ENCODE measurements around the gene RILPL2. TPM values are rescaled to one million over a fixed set of nuclear protein-coding genes. Genes with fewer than 3 reads are reported as not detected.
"Not testable (repeated sequence)": the region's sequence is repeated elsewhere in the genome, so short reads cannot be mapped to it uniquely, and the experiment has no call there.

Gene RILPL2
- total and polyA plus RNA-seq, 11 donors: 1.6 to 3.4 (median 2.2) TPM

GRCh38 chr12:123369229-123369628 is 67.3 kb downstream of the RILPL2 start:
- H3K36me3 ChIP-seq: no peaks in the 10 kb centered on the region
- WGBS, 4 donors: 90 to 98% (median 94%) methylated on average over 5 of the region's 5 CpGs
- peaks cover 0 to 10% (median 6%) of the 10 kb centered on the region in 12 donors for H3K4me1 ChIP-seq
- no peaks in the 10 kb centered on the region for H3K9me3 ChIP-seq
- intact Hi-C loops (cut with DNase I): loop anchor here in 1 of 10 donors (5.0 kb wide), 1 partner anchor 163 kb away; the partner anchor contains the start of gene RILPL1
- ATAC-seq: no peak
- peak in 1 of 5 donors; percentile 2 for DNase-seq
- no peak for TF ChIP-seq CTCF (IDR thresholded peaks at IDR 0.05)
- TF ChIP-seq POLR2A (IDR thresholded peaks at IDR 0.05): no peak
- H3K27me3 ChIP-seq: no peaks in the 10 kb centered on the region
- H3K27ac ChIP-seq: no peak overlapping the region
- no peak overlapping the region for H3K4me3 ChIP-seq

GRCh38 chr12:123368431-123368830 is 68.1 kb downstream of the RILPL2 start:
- WGBS, 4 donors: 93 to 96% (median 95%) methylated on average over 7 of the region's 7 CpGs
- intact Hi-C loops (cut with DNase I): loop anchor here in 1 of 10 donors (5.0 kb wide), 1 partner anchor 164 kb away; the partner anchor contains the start of gene RILPL1
- not testable (repeated sequence) for DNase-seq

GRCh38 chr12:123367511-123367910 is 69.0 kb downstream of the RILPL2 start:
- peaks cover 0 to 22% (median 16%) of the 10 kb centered on the region in 12 donors for H3K4me1 ChIP-seq
- no peak overlapping the region for H3K4me3 ChIP-seq
- WGBS, 4 donors: 94 to 98% (median 97%) methylated on average over 4 of the region's 4 CpGs
- peak overlapping the region in 1 of 12 donors; percentile 96 for H3K27ac ChIP-seq
- H3K36me3 ChIP-seq: no peaks in the 10 kb centered on the region
- DNase-seq: no peak
- no peaks in the 10 kb centered on the region for H3K27me3 ChIP-seq
- TF ChIP-seq CTCF (IDR thresholded peaks at IDR 0.05) (no peak), POLR2A (IDR thresholded peaks at IDR 0.05) (no peak)
- intact Hi-C loops (cut with DNase I): loop anchor here in 2 of 10 donors (2.0 to 5.0 kb wide), 2 partner anchors 15 to 165 kb away; partner anchors contain the start of gene RILPL1 (in 1 of the 2)
- no peak for ATAC-seq
- H3K9me3 ChIP-seq: no peaks in the 10 kb centered on the region

More at GRCh38 chr12:123368431-123368830, 68.1 kb downstream of the RILPL2 start:
- H3K9me3 ChIP-seq, H3K27me3 ChIP-seq, H3K36me3 ChIP-seq, H3K27ac ChIP-seq, ATAC-seq, H3K4me3 ChIP-seq: not testable (repeated sequence)
- H3K4me1 ChIP-seq: peaks cover 0 to 13% (median 7%) of the 10 kb centered on the region in 12 donors

Other genes with a start within 250 kb of the RILPL2 start
- 10 to 100 TPM; 17.7 to 32.3 (median 23.4) TPM for gene MPHOSPH9, start 203.5 kb downstream of the RILPL2 start, total RNA-seq
- 1 to 10 TPM; 6.0 to 7.1 TPM for gene MPHOSPH9, start 203.5 kb downstream of the RILPL2 start, polyA plus RNA-seq
- gene MTRFR, start 203.2 kb downstream of the RILPL2 start, total RNA-seq: 10 to 100 TPM in 6 of 9 donors, 1 to 10 TPM in 3; 7.9 to 13.3 (median 11.3) TPM
- gene MTRFR, start 203.2 kb downstream of the RILPL2 start, polyA plus RNA-seq: 10 to 100 TPM; 12.4 to 16.0 TPM
- gene CDK2AP1, start 164.8 kb downstream of the RILPL2 start, total RNA-seq: 10 to 100 TPM; 56.8 to 96.6 (median 81.9) TPM
- gene CDK2AP1, start 164.8 kb downstream of the RILPL2 start, polyA plus RNA-seq: 100 to 1,000 TPM in 1 of 2 donors, 10 to 100 TPM in 1; 81.7 to 186 TPM
- 10 to 100 TPM; 17.2 to 33.8 (median 27.9) TPM for gene SBNO1, start 71.8 kb downstream of the RILPL2 start, total RNA-seq
- gene SBNO1, start 71.8 kb downstream of the RILPL2 start, polyA plus RNA-seq: 10 to 100 TPM in 1 of 2 donors, 1 to 10 TPM in 1; 6.3 to 12.3 TPM
- 10 to 100 TPM; 26.8 to 37.7 (median 28.7) TPM for gene KMT5A, start 52.6 kb downstream of the RILPL2 start, total RNA-seq
- 10 to 100 TPM; 14.3 to 30.6 TPM for gene KMT5A, start 52.6 kb downstream of the RILPL2 start, polyA plus RNA-seq
- gene SNRNP35, start 21.5 kb upstream of the RILPL2 start, total RNA-seq: 10 to 100 TPM; 18.5 to 27.4 (median 20.0) TPM
- gene SNRNP35, start 21.5 kb upstream of the RILPL2 start, polyA plus RNA-seq: 10 to 100 TPM; 26.2 to 72.8 TPM
- gene RILPL1, start 97.0 kb upstream of the RILPL2 start, total RNA-seq: 100 to 1,000 TPM in 1 of 9 donors, 10 to 100 TPM in 8; 64.1 to 119 (median 79.4) TPM
- 10 to 100 TPM; 70.1 to 95.9 TPM for gene RILPL1, start 97.0 kb upstream of the RILPL2 start, polyA plus RNA-seq
- gene TMED2, start 147.9 kb upstream of the RILPL2 start, total RNA-seq: 100 to 1,000 TPM in 8 of 9 donors, 10 to 100 TPM in 1; 91.2 to 185 (median 161) TPM
- gene TMED2, start 147.9 kb upstream of the RILPL2 start, polyA plus RNA-seq: 100 to 1,000 TPM in 1 of 2 donors, 10 to 100 TPM in 1; 34.9 to 238 TPM
- gene DDX55, start 165.4 kb upstream of the RILPL2 start, total RNA-seq: 10 to 100 TPM in 1 of 9 donors, 1 to 10 TPM in 8; 3.9 to 15.3 (median 5.1) TPM
- gene DDX55, start 165.4 kb upstream of the RILPL2 start, polyA plus RNA-seq: 1 to 10 TPM; 6.0 to 6.4 TPM
- gene EIF2B1, start 197.0 kb upstream of the RILPL2 start, total RNA-seq: 100 to 1,000 TPM in 1 of 9 donors, 10 to 100 TPM in 8; 24.6 to 109 (median 31.5) TPM
- gene EIF2B1, start 197.0 kb upstream of the RILPL2 start, polyA plus RNA-seq: 10 to 100 TPM; 17.0 to 28.5 TPM
- gene GTF2H3, start 197.1 kb upstream of the RILPL2 start, total RNA-seq: 10 to 100 TPM; 11.0 to 21.9 (median 14.3) TPM
- gene GTF2H3, start 197.1 kb upstream of the RILPL2 start, polyA plus RNA-seq: 1 to 10 TPM; 3.5 to 8.7 TPM
- gene TCTN2, start 234.4 kb upstream of the RILPL2 start, total RNA-seq: 1 to 10 TPM; 3.5 to 5.7 (median 4.5) TPM
- 1 to 10 TPM; 1.3 to 5.5 TPM for gene TCTN2, start 234.4 kb upstream of the RILPL2 start, polyA plus RNA-seq